SKM-1 (cell line): Measurements from ENCODE around the gene LRP2BP.

Source experiments
- DNase-seq: peaks from one replicate; lab custom pipeline; 2025; ENCODE audit not compliant: unreplicated experiment; lab: John Stamatoyannopoulos, UW

The LRP2BP gene

DNA sequence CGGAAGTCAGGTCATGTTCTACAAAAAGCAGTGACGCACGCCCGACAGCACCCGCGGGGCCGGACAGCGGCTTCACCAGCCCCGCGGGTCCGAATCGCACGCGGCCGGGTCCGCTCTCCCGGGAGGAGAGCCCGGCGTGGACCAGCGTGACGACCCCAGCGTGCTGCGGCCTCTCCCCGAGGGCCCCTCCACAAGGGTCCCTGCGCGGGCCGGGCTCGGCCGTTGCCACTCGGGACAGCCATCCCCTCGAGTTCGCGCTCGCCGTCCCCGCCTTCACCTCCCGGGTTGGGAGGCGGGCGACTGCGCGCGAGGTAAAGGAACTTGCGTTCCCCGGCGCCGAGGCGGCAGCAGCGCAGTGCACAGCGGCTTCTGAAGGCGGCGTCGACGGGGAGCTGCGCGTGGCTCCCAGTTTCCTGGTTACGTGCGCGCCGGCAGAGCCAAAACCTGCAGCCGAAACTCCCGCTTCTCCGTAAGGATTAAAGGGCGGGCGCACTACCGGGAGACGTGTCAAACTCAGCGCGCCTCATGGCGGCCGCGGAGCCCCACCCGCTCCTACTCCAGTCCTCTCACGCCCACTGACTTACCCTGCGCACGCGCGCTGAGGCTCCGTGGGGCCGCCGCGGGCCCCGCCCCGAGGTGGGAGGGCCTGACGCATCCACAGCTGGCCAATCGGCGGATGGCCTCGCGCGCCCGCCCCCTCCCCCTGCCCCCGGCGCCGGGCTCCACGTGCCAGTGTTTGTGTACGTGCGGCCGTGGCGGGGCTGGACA lies 416 bp upstream of the LRP2BP start:
- DNase-seq: peak; percentile 93

DNA sequence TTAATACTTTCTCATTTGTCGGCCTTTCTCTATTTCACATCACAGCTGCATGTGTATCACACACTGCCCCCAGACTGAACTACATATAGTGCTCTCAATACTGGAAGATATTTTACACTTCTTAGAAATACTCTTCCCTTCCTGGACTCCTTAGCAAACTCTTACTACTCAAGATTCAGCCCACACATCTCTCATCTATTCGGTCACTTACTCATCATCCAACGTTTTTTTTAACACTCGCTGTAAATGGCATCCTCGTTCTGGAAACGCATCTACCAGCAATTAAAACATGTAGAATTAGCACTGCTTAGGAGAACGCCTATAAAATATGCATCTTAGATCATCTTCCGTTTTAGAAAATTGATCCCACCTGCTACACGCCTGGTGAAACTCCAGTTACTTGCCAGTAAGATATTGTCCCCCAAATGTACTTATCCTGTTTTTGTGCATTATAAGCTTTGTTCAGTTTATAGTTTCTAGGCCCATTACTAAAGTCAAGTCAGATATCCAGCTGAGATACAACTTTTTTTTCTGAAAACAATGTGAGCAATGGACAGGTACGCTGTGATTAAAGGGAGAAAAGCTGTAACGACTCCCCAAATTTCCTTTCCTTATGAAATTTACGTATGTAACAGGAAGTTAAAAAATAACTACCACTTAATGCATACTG lies 1.0 kb downstream of the LRP2BP start:
- DNase-seq: no peak

DNA sequence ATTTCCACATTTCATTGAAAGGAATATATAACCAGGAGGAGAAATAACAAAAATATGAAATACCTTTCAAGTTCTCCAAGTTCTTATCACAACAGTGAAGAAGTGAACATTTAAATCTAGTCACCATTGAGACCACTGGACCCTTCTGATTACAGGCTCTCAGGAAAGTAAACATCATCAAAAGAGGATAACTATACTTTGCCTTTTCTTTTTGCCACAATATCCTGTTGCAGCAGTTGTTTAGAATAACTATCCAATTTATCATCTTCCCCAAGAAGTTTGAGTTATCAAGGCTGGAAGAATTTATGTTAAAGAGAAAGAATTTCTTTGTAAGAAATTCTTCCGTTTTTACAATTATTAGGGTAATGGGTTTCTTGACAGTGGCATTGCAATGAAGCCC lies 3.6 kb downstream of the LRP2BP start:
- no peak for DNase-seq

DNA sequence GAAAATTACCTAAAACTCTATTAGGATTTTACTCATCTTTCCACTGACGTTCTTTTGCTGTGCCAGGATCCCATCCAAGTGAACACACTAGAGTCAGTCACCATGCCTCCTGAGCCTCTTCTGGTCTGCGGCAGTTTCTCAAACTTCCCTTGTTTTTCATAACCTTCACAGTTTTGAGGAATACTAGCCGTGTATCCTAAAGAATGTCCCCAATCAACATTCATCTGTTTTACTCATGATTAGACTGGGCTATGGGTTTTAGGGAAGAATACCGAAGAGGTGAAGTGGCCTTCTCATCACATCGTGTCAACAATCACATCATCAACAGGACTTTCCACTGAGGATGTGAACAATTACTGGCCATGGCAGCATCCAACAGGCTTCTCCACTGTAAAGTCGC lies 4.8 kb downstream of the LRP2BP start:
- DNase-seq: no peak

DNA sequence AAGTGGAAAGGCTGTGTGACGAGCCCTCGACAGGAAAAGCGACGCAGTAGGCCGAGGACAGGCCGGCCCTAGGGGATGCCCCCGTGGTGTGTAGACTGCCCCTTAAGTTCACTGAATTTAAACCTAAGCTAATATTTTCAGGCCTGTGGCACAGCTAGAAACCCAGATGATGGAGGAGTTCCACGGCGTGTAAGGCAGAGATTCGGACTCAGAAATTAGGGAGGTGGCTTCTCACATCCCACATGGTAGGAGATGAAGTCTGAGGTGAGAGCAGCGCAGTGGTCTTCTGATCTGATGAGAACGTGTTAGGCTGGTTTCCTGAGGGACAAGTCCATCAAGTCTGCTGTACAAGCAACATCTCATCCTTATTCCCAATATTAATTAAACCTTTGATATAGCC lies 7.8 kb downstream of the LRP2BP start:
- DNase-seq: no peak

DNA sequence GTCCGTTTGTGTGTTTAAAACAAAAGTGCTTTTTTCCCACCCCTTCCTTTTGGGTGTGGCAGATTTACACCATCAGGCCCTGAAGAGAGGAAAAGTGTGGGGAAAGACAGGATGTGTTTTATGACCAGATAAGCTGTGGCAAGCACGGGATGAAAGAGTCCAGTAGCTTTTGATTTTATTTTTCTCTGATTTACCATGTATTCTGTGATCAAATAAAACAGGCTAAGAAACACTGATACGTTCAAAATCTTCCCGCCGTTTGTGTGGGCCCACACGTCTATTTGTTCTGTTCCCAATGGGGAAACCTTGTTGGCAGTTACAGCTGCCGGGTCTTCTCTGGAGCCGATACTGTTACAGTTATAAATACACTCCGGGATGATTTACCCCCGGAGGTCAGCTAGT lies 10.8 kb downstream of the LRP2BP start:
- no peak for DNase-seq

DNA sequence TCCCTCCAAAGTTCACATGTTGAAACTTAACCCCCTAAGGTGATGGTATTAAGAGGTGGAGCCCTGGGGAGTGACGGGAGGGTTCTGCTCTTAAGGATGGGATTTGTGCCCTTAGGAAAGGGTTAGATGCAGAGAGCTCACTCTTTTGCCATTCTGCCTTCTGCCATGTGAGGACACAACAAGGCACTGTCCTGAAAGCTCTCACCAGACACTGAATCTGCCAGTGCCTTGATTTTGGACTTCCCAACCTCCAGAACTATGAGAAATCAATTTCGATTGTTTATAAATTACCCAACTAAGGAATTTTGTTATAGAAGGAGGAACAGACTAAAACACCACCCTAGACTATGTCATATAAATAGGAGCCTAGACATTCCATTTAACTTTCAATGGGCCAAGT lies 11.7 kb downstream of the LRP2BP start:
- no peak for DNase-seq

DNA sequence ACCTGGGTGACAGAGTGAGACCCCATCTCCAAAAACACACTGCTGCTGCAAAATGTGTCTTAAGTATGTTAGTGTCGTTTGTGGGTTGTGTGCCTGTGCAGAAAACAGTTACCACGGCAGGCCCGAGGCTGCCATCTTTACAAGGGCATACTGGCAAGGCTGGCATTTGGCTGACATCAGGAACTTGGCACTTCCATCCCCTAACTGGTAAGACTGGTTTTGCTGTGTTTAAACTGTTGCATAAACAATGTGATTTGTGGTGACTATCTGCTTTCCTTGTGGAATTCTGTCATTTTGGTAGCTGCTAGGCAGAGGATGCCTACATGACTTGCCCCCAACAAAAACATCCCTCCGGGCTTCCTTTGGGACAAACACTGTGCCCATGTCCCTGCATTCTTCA lies 12.3 kb downstream of the LRP2BP start:
- DNase-seq: no peak

DNA sequence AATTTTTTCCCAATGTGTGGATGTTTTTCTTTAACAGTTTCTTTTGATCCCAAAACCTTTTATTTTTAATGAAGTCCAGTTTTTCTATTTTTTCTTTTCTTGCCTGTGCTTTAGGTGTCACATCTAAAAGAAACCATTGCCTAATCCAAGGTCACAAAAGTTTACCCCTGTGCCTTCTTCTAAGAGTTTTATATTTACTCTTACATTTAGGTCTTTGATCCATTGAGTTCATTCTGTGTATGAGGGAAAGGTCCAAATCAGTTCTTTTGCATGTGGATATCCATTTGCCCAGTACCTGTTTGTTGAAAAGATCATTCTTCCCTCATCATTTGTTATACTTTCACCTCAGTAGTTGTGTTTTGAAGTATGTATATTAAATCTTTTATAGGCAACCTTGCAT lies 13.0 kb downstream of the LRP2BP start:
- no peak for DNase-seq

DNA sequence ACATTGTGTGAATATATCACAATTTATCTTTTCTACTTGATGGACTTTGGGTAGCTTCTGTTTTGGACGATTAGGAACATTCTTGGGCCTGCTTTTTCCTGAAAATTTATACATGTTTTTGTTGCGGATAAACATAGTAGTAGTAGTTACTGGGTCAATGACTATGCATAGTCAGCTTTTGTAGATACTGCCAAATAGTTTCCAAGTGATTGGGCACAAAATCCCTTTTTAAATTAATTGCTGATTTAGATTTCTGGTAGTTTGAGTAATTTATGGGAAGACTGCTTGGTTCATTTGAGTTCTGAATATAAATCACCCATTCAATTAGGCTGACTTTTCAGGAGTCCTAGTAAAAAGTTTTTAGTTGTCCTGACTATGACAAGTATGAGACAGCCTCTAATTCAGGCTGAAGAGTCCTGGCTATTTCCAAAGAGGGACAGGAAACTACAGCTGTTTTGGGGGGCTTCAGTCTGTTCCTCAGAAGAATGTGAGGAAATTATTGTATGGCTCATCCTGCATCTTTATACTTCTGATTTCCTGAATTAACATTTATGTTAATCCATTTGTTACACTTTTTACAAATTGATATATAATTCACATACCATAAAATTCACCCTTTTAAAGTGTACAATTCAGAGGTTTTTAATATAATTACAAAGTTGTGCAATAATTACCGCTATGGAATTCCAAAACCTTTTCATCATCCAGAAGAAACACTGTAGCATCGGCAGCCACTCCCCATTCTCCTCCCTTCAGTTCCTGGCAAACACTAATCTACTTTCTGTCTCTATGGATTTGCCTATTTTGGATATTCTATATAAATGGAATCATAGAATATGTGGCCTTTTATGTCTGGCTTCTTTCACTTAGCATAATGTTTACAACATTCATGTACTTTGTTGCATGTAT lies 14.2 kb downstream of the LRP2BP start:
- no peak for DNase-seq

DNA sequence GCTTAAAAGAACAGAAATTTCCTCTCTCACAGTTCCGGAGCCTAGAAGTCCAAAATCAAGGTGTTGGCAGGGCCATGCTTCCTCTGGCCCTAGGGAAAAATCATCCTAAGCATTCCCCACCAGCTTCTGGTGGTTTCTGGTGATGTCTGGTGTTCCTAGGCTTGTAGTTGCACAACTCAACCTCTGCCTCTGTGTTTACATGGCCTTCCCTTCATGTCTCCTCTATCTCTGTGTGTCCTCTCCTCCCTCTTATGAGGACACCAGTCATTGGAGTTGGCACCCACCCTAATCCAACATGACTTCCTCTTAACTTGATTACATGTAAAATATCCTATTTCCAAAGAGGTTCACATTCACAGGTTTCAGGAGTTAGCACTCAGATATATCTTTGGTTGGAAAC lies 15.4 kb downstream of the LRP2BP start:
- DNase-seq: no peak

DNA sequence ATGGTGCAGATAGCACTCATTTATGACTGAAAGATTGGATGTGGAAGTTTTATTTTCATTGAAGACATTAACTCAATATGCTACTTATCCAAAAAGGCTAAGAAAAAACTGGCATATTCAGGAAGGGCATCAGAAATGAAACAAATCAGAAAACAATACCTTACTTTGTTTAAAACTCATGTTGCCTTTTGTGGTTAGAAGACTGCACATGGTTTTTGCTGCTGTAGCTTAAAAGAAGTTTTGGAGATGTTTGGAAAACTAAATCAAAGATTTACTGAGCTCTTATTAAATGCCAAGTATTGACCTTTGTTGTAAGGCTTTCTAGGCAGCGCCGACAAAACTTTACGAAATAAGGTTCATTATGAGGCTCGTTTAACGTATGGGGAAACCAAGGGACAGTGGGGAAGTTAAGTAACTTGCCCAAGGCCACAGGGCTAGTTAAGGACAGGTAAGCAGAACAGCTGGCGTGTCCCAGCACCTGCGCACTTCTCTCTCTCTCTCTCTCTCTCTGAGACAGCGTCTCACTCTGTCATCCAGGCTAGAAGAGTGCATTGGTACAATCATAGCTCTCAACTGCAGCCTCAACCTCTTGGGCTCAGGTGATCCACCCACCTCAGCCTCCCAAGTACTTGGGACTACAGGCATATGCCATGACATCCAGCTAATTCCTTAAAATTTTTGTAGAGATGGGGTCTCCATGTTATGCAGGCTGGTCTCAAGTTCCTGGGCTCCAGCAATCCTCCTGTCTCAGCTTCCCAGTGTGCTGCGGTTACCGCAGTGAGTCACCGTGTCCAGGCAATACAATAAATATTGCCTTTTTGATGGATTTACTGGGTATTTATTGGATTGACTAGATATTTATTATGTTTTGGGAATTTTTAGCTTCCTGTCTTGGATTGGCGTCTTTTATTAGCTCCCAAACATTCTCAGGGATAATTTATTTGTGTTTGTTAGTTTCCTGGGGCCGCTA lies 16.1 kb downstream of the LRP2BP start:
- DNase-seq: no peak

DNA sequence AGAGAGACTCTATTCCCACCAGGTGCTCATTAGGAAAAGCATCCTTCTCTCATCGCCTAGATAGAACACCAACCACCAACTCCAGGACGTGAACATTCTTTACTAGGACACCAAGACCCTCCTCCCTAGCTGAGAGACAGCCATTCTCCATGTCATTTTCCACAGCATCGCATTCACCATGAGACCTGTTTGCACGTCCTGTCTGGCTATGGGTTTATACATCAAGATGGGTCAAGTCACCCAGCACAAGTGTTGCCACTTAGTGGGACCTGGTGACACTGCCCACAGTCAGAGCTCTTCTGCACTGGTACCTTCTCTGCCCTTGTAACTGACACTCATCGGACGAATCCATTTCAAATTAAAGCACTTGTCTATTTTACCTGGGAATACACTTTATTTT lies 17.5 kb downstream of the LRP2BP start:
- DNase-seq: no peak

DNA sequence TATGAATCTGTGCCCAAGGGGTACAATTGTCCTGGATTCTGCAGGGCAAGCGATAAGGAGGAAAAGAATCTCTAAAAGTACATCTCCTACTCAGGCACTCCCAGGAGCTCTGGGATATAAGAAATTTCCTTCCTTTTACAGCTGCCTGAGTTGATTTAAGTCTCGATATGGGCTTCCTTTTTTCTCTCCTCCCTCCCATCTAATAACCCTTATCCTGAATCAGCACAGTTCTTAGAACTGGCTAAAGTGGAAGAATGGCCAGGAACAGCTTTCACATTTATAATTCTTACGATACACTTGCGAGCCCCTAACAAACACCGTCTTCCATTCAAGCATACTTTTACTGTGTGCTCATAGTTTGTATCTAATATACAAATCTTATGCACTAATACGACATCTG lies 21.2 kb downstream of the LRP2BP start:
- DNase-seq: no peak

DNA sequence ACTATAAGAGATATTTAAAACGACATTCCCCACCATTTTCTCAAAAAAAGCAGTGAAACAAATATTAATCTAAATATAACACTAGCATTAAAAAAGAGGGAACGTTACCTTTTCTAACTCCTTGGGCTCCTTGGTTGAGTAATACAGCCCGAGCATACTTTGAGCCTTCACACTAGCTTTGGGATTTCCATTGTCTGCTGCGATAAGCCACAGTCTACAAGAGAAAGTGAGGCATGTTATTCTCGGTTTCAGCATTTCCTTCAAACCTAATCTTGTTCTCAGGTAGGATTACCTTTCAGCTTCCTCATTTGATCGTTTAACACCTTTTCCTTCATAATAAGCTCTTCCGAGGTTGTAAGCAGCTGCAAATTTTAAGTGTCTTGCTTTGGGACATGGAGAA lies 21.7 kb downstream of the LRP2BP start:
- DNase-seq: no peak

DNA sequence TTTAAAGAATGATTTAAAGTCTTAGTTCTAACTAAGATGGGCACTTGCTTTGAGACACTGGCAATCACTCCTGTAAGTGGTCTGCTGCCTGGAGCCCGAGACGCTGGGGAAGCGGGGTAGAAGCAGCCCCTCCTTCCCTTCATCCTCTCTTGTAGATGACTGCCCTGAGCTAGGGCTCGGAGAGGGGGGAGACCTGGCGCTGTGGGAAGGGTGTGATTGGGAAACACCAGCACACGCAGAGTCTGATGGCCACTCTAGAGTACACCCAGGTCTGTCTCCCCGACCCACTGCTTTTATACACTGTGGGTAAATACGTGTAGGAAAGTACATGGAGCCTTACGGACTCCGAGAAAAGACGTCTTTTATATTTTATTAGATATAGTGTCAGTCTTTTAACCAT lies 24.0 kb downstream of the LRP2BP start:
- no peak for DNase-seq

DNA sequence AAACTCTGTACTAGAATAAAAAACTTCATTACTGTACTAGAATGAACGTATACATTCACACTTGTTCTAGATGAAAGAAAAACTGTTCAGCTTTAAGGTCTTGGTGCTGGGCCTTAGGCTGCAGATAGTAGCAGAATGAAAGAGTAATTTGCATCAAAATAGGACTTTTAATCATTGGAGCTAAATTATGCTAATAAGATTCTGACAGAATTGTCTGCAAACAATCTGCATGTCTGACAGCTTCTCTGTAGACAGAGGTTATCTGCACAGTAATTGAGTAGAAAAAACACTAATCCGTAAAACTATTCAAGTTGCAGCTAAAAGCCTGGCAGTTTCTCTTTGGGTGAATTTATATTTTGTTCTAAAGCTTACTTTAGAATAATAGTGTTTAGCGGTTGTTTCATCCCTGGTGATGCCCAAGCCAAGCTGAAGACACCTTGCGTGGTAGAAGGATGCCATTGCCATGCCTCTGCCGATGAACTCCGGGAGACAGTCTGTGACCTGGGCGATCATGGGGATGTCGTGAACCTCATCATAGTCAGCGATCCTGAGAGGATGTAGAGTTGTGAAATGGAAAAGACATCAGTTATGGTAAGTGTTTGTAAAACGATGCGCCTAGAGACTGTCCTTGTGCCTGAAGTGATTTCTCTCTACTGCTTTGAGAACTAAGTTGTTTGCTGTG lies 25.3 kb downstream of the LRP2BP start:
- no peak for DNase-seq

DNA sequence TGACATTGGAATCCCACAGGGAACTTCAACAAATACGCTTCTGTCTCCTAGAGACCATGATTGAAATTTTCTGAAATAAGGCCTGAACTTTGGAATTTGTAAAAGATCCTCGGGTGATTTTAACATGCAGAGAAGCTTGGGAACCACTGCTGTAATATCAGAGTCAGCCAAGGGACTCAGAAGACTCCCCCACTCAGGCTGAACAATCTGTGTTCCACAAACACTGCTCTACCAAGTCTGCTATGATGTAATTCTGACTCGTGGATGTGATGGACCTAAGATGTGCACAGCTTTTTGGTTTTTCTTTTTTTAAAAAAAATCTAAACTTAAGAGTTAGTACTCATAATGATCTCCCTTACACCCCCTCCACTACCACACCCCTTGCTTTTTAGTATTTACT lies 26.0 kb downstream of the LRP2BP start:
- DNase-seq: no peak

DNA sequence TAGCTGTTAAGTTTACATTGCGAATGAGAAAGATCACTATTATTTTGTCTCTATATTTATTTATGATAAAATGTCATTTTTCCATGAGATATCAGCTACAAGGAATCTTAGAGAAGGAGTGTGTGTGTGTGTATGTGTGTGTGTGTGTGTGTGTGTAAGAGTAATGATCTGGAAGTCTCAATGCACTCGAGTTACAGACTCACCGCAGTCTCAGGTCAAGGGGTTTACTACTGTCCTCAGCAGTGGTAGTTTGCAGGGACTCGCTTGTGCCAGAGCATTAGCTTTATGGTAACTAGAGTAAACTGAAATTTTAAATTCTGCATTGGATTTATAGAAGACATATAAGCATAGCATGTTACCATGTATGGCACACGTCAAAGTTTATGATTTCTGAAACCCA lies 30.8 kb downstream of the LRP2BP start:
- DNase-seq: no peak

DNA sequence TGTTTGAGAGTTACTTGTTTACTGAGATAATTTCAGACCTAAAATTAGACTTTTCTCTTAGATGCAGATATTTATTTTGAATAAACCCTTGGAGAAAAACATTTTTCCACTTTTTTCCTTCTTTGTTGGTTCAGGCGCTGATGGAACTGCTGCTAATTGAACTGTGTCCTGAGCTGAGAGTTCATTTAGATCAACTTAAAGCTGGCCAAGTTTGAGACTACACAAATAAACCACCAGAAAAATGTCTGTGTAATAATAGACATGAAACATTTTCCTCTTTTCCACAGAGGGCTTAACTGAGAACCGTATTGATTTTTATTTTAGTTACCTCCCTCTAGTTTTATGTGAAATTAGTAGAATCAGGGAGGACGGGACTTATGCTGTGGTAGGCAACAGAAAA lies 32.5 kb downstream of the LRP2BP start:
- no peak for DNase-seq
